Panc1 (cell line): ENCODE measurements around the gene PIP4P1. TPM values are rescaled to one million over a fixed set of nuclear protein-coding genes. Genes with fewer than 3 reads are reported as not detected.

Experiments
- ATAC-seq: fragments of 200-7000 bp; cut with Tn5 transposase; 2 replicates; pipeline ENCODE4 v1.9.1; 2020; ENCODE audit warnings: mild to moderate bottlenecking, moderate library complexity
- BruUV-seq: library from RNA; stranded (reverse); fragments of 400-500 nt; replicated peaks from 2 replicates; lab custom pipeline; 2021; lab: Mats Ljungman, UMichigan
- CTCF ChIA-PET: fragments of 300-600 bp; sonication (Branson Sonifier 250); formaldehyde crosslinking; loops from one replicate; lab custom pipeline; 2022; ENCODE audit warnings: antibody characterized with exemption; lab: Charles Lee
- POLR2A ChIA-PET: fragments of 300-600 bp; sonication (Branson Sonifier 250); formaldehyde crosslinking; loops from one replicate; lab custom pipeline; 2022; ENCODE audit warnings: antibody characterized with exemption; lab: Charles Lee
- DNase-seq: peaks from one replicate; pipeline ENCODE4 v3.0.0-alpha.2; 2010; ENCODE audit warnings: low read depth, low spot score
- H3K27ac ChIP-seq: 2 replicates; pipeline ENCODE4 v1.5.1; 2011; ENCODE audit warnings: mild to moderate bottlenecking, low read length, inconsistent platforms
- H3K27me3 ChIP-seq: fragments of 200-500 bp; sonication (Bioruptor generic); 2 replicates; pipeline ENCODE4 v1.6.0; 2014; ENCODE audit warnings: low read length, inconsistent platforms; ENCODE audit not compliant: control insufficient read depth, insufficient read depth
- H3K36me3 ChIP-seq: fragments of 200-500 bp; sonication (Bioruptor generic); 2 replicates; pipeline ENCODE4 v1.5.1; 2014; ENCODE audit warnings: inconsistent platforms, mild to moderate bottlenecking, low read length, moderate library complexity; ENCODE audit not compliant: control insufficient read depth, insufficient read depth
- H3K4me1 ChIP-seq: 2 replicates; pipeline ENCODE4 v1.5.1; 2011; ENCODE audit warnings: inconsistent platforms, mild to moderate bottlenecking, low read length, moderate library complexity; ENCODE audit not compliant: control insufficient read depth, insufficient read depth
- H3K4me3 ChIP-seq, 2 experiments: 2 replicates each; pipeline ENCODE4 v1.5.1; 2011 to 2012; ENCODE audit warnings: low read depth in 2 of 2, low read length in 2 of 2, mild to moderate bottlenecking in 2 of 2, inconsistent platforms in 1 of 2, moderate library complexity in 1 of 2
- H3K9me3 ChIP-seq: fragments of 200-500 bp; sonication (Bioruptor generic); 2 replicates; pipeline ENCODE4 v1.5.1; 2014; ENCODE audit warnings: low read depth, mild to moderate bottlenecking, inconsistent platforms, low read length, moderate library complexity; ENCODE audit not compliant: control insufficient read depth, insufficient read depth
- CTCF ChIP-seq: fragments of 450-650 bp; IDR thresholded peaks from 2 replicates; pipeline ENCODE4 v1.5.1; 2017; ENCODE audit warnings: mild to moderate bottlenecking
- POLR2AphosphoS5 ChIP-seq: IDR thresholded peaks from 2 replicates; pipeline ENCODE4 v1.6.1; 2012; ENCODE audit warnings: mild to moderate bottlenecking, low read depth, low read length, moderate library complexity
- REST ChIP-seq, 2 experiments: IDR thresholded peaks; 2 replicates each; pipeline ENCODE4 v1.6.1; 2011 to 2012; ENCODE audit warnings: low read depth in 2 of 2, control low read depth in 1 of 2, low read length in 1 of 2, mild to moderate bottlenecking in 1 of 2, moderate library complexity in 1 of 2; ENCODE audit not compliant: insufficient read depth in 1 of 2
- SIN3A ChIP-seq: IDR thresholded peaks from 2 replicates; pipeline ENCODE4 v1.6.1; 2012; ENCODE audit warnings: low read depth, mild to moderate bottlenecking, low read length, moderate library complexity, borderline replicate concordance; ENCODE audit not compliant: insufficient read depth
- TCF7L2 ChIP-seq: IDR thresholded peaks from 2 replicates; pipeline ENCODE4 v1.6.1; 2011; ENCODE audit warnings: mild to moderate bottlenecking, low read depth, low read length, inconsistent platforms
- in situ Hi-C: cut with HindIII; loops from 2 replicates; pipeline ENCODE4 v1.10.0; 2016; ENCODE audit warnings: low sequenced_read_pairs, low pct_unique_long_range_greater_than_20kb
- intact Hi-C: fragments of 100-400 bp; cut with micrococcal nuclease; formaldehyde crosslinking; loops from one replicate; pipeline ENCODE4 v1.10.0; 2022; ENCODE audit not compliant: unreplicated experiment
- total RNA-seq: library from RNA; stranded (reverse); gene quantifications from one replicate; pipeline ENCODE4 v1.2.1, GENCODE V29; 2021; ENCODE audit not compliant: unreplicated experiment

Gene PIP4P1
- total RNA-seq, 1 experiment from 2014 or later, result 34.8 TPM

- TF ChIP-seq POLR2AphosphoS5 (no peak), SIN3A (no peak), TCF7L2 (no peak), CTCF (no peak), REST (IDR thresholded peaks at IDR 0.05; ENCODE audit: insufficient read depth in 1 of 2, low read depth in 2 of 2, low read length in 1 of 2) (no peak)
- no peaks in the 10 kb centered on the region for H3K27me3 ChIP-seq
- ATAC-seq (no peak), DNase-seq (no peak)
- no peaks in the 10 kb centered on the region for H3K9me3 ChIP-seq
- H3K36me3 ChIP-seq, result no peaks in the 10 kb centered on the region; the same call in none of the 2 replicates
- in situ Hi-C loops (no loop called here), intact Hi-C loops (no loop called here)
- no peak overlapping the region for H3K4me3 ChIP-seq
- CTCF ChIA-PET, result no interaction called here
- no TSS peak for BruUV-seq
- no peaks in the 10 kb centered on the region for H3K4me1 ChIP-seq
- no peak overlapping the region for H3K27ac ChIP-seq
- POLR2A ChIA-PET, result no interaction called here
Measured at GRCh38 chr14:20440882-20441281, 20.4 kb downstream of the PIP4P1 start.

- intact Hi-C loops, result no loop called here
- Histone ChIP-seq H3K36me3 (no peaks in the 10 kb centered on the region), H3K9me3 (no peaks in the 10 kb centered on the region), H3K4me1 (no peaks in the 10 kb centered on the region), H3K27me3 (no peaks in the 10 kb centered on the region), H3K27ac (no peak overlapping the region), H3K4me3 (no peak overlapping the region)
- in situ Hi-C loops, result no loop called here
- no peak for ATAC-seq
- ChIA-PET CTCF (no interaction called here), POLR2A (no interaction called here)
- TF ChIP-seq TCF7L2, result no peak
- TF ChIP-seq CTCF, result no peak
- TF ChIP-seq POLR2AphosphoS5, result no peak
- TF ChIP-seq SIN3A, result no peak
- TF ChIP-seq REST (IDR thresholded peaks at IDR 0.05; ENCODE audit: insufficient read depth in 1 of 2, low read depth in 2 of 2, low read length in 1 of 2), result no peak
- BruUV-seq, result no TSS peak
- no peak for DNase-seq
Measured at GRCh38 chr14:20440465-20440864, 20.8 kb downstream of the PIP4P1 start.
